ENCODE data around the gene GEMIN5. TPM values are rescaled to one million over a fixed set of nuclear protein-coding genes. Genes with fewer than 3 reads are reported as not detected.

The GEMIN5 gene
- total RNA-seq, 1 experiment from 2014 or later, result 50.6 TPM

- Histone ChIP-seq H3K9me3 (ENCODE audit: low read depth, low read length, poor library complexity, severe bottlenecking) (no peaks in the 10 kb centered on the region), H3K36me3 (ENCODE audit: insufficient read depth, low read length, poor library complexity, severe bottlenecking) (peaks cover 6% of the 10 kb centered on the region), H3K4me1 (ENCODE audit: insufficient read depth, low read length, poor library complexity, severe bottlenecking) (peaks cover 14% of the 10 kb centered on the region), H3K4me3 (ENCODE audit: low read depth, low read length, poor library complexity, severe bottlenecking) (no peak overlapping the region), H3K27ac (ENCODE audit: low read depth, low read length, poor library complexity, severe bottlenecking) (no peak overlapping the region), H3K27me3 (replicated peaks; ENCODE audit: insufficient read depth, low read depth, low read length, poor library complexity) (no peaks in the 10 kb centered on the region)
- TF ChIP-seq CTCF (conservative IDR thresholded peaks at IDR 0.05; ENCODE audit: low read depth, low read length) (no peak), EZH2 (IDR thresholded peaks at IDR 0.05; ENCODE audit: borderline replicate concordance, low read depth, low read length, poor library complexity, severe bottlenecking) (no peak)
- CTCF ChIA-PET, result no interaction called here
- POLR2A ChIA-PET (ENCODE audit: low non-redundant PET), result no interaction called here
- no TSS peak for BruUV-seq (replicated peaks)
- intact Hi-C loops (cut with micrococcal nuclease; ENCODE audit: unreplicated experiment), result no loop called here
- no peak for DNase-seq (ENCODE audit: low spot score)
These were observed 11.8 kb upstream of the GEMIN5 start for GRCh38 chr5:154949781-154950180.

- H3K4me1 ChIP-seq (ENCODE audit: insufficient read depth, low read length, poor library complexity, severe bottlenecking), result peaks cover 14% of the 10 kb centered on the region
- POLR2A ChIA-PET (ENCODE audit: low non-redundant PET), result no interaction called here
- DNase-seq (ENCODE audit: low spot score), result no peak
- BruUV-seq (replicated peaks), result no TSS peak
- H3K36me3 ChIP-seq (ENCODE audit: insufficient read depth, low read length, poor library complexity, severe bottlenecking), result peaks cover 6% of the 10 kb centered on the region
- no peaks in the 10 kb centered on the region for H3K9me3 ChIP-seq (ENCODE audit: low read depth, low read length, poor library complexity, severe bottlenecking)
- H3K27me3 ChIP-seq (replicated peaks; ENCODE audit: insufficient read depth, low read depth, low read length, poor library complexity), result no peaks in the 10 kb centered on the region
- no peak overlapping the region for H3K4me3 ChIP-seq (ENCODE audit: low read depth, low read length, poor library complexity, severe bottlenecking)
- CTCF ChIA-PET, result no interaction called here
- no peak overlapping the region for H3K27ac ChIP-seq (ENCODE audit: low read depth, low read length, poor library complexity, severe bottlenecking)
- intact Hi-C loops (cut with micrococcal nuclease; ENCODE audit: unreplicated experiment), result no loop called here
- no peak for TF ChIP-seq EZH2 (IDR thresholded peaks at IDR 0.05; ENCODE audit: borderline replicate concordance, low read depth, low read length, poor library complexity, severe bottlenecking)
- TF ChIP-seq CTCF (conservative IDR thresholded peaks at IDR 0.05; ENCODE audit: low read depth, low read length), result no peak
These were observed 10.3 kb upstream of the GEMIN5 start for GRCh38 chr5:154948313-154948712.

GRCh38 chr5:154947778-154948177, 9.8 kb upstream of the GEMIN5 start:
- POLR2A ChIA-PET (ENCODE audit: low non-redundant PET), result no interaction called here
- H3K36me3 ChIP-seq (ENCODE audit: insufficient read depth, low read length, poor library complexity, severe bottlenecking), result peaks cover 6% of the 10 kb centered on the region
- no peak overlapping the region for H3K27ac ChIP-seq (ENCODE audit: low read depth, low read length, poor library complexity, severe bottlenecking)
- no peaks in the 10 kb centered on the region for H3K9me3 ChIP-seq (ENCODE audit: low read depth, low read length, poor library complexity, severe bottlenecking)
- peaks cover 14% of the 10 kb centered on the region for H3K4me1 ChIP-seq (ENCODE audit: insufficient read depth, low read length, poor library complexity, severe bottlenecking)
- CTCF ChIA-PET, result no interaction called here
- DNase-seq (ENCODE audit: low spot score), result no peak
- intact Hi-C loops (cut with micrococcal nuclease; ENCODE audit: unreplicated experiment), result no loop called here
- BruUV-seq (replicated peaks), result no TSS peak
- H3K4me3 ChIP-seq (ENCODE audit: low read depth, low read length, poor library complexity, severe bottlenecking), result no peak overlapping the region
- H3K27me3 ChIP-seq (replicated peaks; ENCODE audit: insufficient read depth, low read depth, low read length, poor library complexity), result no peaks in the 10 kb centered on the region
- TF ChIP-seq CTCF (conservative IDR thresholded peaks at IDR 0.05; ENCODE audit: low read depth, low read length), result no peak
- no peak for TF ChIP-seq EZH2 (IDR thresholded peaks at IDR 0.05; ENCODE audit: borderline replicate concordance, low read depth, low read length, poor library complexity, severe bottlenecking)
